Activated T-helper 2 cell treated with anti-CD3 and anti-CD28 coated beads, Interferon-gamma antibody, Interleukin-2, Interleukin-4, amounts not matched to agents 10 μg/mL and 5 μg/mL and 100 μg/mL, durations not matched to agents 14 hours and 24 hours and 36 hours (primary cell): Measurements from ENCODE around the gene SRA1. TPM values are rescaled to one million over a fixed set of nuclear protein-coding genes. Genes with fewer than 3 reads are reported as not detected.

Experiments used
- DNase-seq: peaks from one replicate; pipeline ENCODE4 v3.0.0; 2021; ENCODE audit warnings: low spot score
- H3K27ac Mint-ChIP-seq: one replicate; pipeline ENCODE4 v1.8.0; 2021; ENCODE audit warnings: mixed read lengths
- H3K27me3 Mint-ChIP-seq: one replicate; pipeline ENCODE4 v1.8.0; 2021; ENCODE audit warnings: low read depth, mixed read lengths
- H3K36me3 Mint-ChIP-seq: one replicate; pipeline ENCODE4 v1.8.0; 2021; ENCODE audit warnings: low read depth, mixed read lengths
- H3K4me1 Mint-ChIP-seq: one replicate; pipeline ENCODE4 v1.8.0; 2021; ENCODE audit warnings: low read depth, mixed read lengths
- H3K4me3 Mint-ChIP-seq: one replicate; pipeline ENCODE4 v1.8.0; 2021; ENCODE audit warnings: low read depth, mild to moderate bottlenecking, moderate library complexity, mixed read lengths
- H3K9me3 Mint-ChIP-seq: one replicate; pipeline ENCODE4 v1.8.0; 2021; ENCODE audit warnings: mixed read lengths
- intact Hi-C: fragments of 100-400 bp; cut with micrococcal nuclease; formaldehyde crosslinking; loops from one replicate; pipeline ENCODE4 v1.15.1; 2023
- total RNA-seq: library from RNA; stranded (reverse); gene quantifications from 2 replicates; pipeline ENCODE4 v1.2.3, GENCODE V29; 2022

SRA1 gene
- total RNA-seq, 1 donor from 2014 or later: 48.2 TPM

- no peaks in the 10 kb centered on the region for H3K9me3 Mint-ChIP-seq
- no peak overlapping the region for H3K27ac Mint-ChIP-seq
- peaks cover 62% of the 10 kb centered on the region for H3K36me3 Mint-ChIP-seq
- peaks cover 10% of the 10 kb centered on the region for H3K4me1 Mint-ChIP-seq
- H3K4me3 Mint-ChIP-seq: no peak overlapping the region
- DNase-seq: no peak
- intact Hi-C loops: no loop called here
- H3K27me3 Mint-ChIP-seq: no peaks in the 10 kb centered on the region
Observed at GRCh38 chr5:140544986-140545385, 12.3 kb downstream of the SRA1 start.

GRCh38 chr5:140542972-140543371 lies 14.3 kb downstream of the SRA1 start:
- H3K36me3 Mint-ChIP-seq: peaks cover 59% of the 10 kb centered on the region
- H3K9me3 Mint-ChIP-seq: no peaks in the 10 kb centered on the region
- no peak overlapping the region for H3K4me3 Mint-ChIP-seq
- no peak overlapping the region for H3K27ac Mint-ChIP-seq
- H3K4me1 Mint-ChIP-seq: peaks cover 1% of the 10 kb centered on the region
- no peaks in the 10 kb centered on the region for H3K27me3 Mint-ChIP-seq
- intact Hi-C loops: no loop called here
- no peak for DNase-seq

DNA sequence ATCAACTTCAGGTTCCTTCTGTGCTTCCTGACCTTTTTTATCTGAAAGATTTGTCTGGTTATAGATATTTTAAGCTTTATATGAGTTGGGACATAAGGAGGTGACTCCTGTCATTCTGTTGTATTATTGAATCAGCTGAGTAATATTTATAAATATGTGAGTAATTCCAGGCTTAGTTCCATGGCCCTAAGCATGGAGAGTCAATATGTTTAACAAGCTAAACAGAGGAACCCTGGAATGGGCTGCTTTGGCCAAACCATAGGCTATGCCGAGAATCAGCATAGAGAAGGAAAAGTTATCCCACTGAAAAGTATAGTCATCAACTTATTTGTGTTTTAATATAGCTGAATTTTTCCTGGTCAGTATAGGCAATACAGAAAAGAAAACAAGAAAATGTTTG lies 17.0 kb downstream of the SRA1 start:
- intact Hi-C loops: no loop called here
- Mint-ChIP-seq H3K27ac (no peak overlapping the region), H3K9me3 (no peaks in the 10 kb centered on the region), H3K4me3 (no peak overlapping the region), H3K27me3 (no peaks in the 10 kb centered on the region), H3K4me1 (no peaks in the 10 kb centered on the region), H3K36me3 (peaks cover 76% of the 10 kb centered on the region)
- DNase-seq: no peak

DNA sequence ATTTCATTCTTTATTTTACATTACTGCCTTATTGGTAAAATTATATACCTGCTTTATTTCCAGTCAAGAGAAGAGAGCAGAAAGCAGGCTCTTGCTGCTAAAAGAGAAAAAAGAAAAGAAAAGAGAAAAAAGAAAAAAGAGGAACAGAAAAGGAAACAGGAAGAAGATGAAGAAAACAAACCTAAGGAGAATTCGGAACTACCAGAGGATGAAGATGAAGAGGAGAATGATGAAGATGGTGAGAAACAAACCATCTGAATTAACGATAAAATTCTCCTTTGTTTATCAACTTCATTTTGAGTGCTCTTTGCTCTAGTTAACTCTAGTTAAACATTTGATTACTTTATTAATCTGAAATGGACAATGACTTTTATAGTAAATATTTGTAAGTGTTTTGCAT lies 33.3 kb downstream of the SRA1 start:
- Mint-ChIP-seq H3K27me3 (no peaks in the 10 kb centered on the region), H3K36me3 (peaks cover 55% of the 10 kb centered on the region), H3K27ac (peak overlapping the region; percentile 11), H3K9me3 (peaks cover 4% of the 10 kb centered on the region), H3K4me3 (no peak overlapping the region), H3K4me1 (no peaks in the 10 kb centered on the region)
- intact Hi-C loops: no loop called here
- no peak for DNase-seq

GRCh38 chr5:140513124-140513523 lies 44.1 kb downstream of the SRA1 start:
- Mint-ChIP-seq H3K9me3 (no peaks in the 10 kb centered on the region), H3K4me1 (no peaks in the 10 kb centered on the region), H3K4me3 (no peak overlapping the region), H3K27me3 (no peaks in the 10 kb centered on the region), H3K36me3 (peaks cover 64% of the 10 kb centered on the region), H3K27ac (no peak overlapping the region)
- intact Hi-C loops: no loop called here
- DNase-seq: no peak

- H3K27ac Mint-ChIP-seq: no peak overlapping the region
- no peak overlapping the region for H3K4me3 Mint-ChIP-seq
- H3K9me3 Mint-ChIP-seq: no peaks in the 10 kb centered on the region
- intact Hi-C loops: no loop called here
- H3K27me3 Mint-ChIP-seq: no peaks in the 10 kb centered on the region
- H3K4me1 Mint-ChIP-seq: no peaks in the 10 kb centered on the region
- no peak for DNase-seq
- H3K36me3 Mint-ChIP-seq: peaks cover 71% of the 10 kb centered on the region
Observed at GRCh38 chr5:140509898-140510297, 47.4 kb downstream of the SRA1 start.

DNA sequence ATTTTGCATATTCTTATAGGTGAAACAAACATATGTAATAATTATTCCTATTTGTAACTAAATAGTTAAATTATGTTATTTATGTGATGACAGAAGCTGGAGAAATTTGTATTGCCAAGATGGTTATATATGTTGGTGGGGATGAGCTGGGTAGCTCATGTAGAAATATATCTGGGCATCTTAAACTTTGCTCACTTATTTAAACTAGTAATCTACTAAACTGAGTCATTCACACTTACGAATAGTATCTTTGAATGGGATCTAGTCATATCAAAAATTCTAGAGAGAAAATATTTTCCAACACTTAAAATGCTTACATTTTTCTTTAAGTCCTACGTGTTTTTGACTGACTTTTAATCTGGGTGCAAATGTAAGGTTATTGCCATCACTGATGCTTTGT lies 54.4 kb downstream of the SRA1 start:
- intact Hi-C loops: no loop called here
- no peak overlapping the region for H3K4me3 Mint-ChIP-seq
- H3K36me3 Mint-ChIP-seq: peaks cover 33% of the 10 kb centered on the region
- H3K9me3 Mint-ChIP-seq: no peaks in the 10 kb centered on the region
- H3K4me1 Mint-ChIP-seq: peaks cover 1% of the 10 kb centered on the region
- H3K27ac Mint-ChIP-seq: no peak overlapping the region
- no peak for DNase-seq
- H3K27me3 Mint-ChIP-seq: no peaks in the 10 kb centered on the region

Other genes with a start within 250 kb of the SRA1 start
- gene HBEGF, start 210.9 kb downstream of the SRA1 start, total RNA-seq: 15.7 and 17.1 TPM in 2 replicates
- gene SLC4A9, start 197.3 kb downstream of the SRA1 start, total RNA-seq: 0.18 TPM in 1 of 2 replicates, not detected in the other
- gene ANKHD1, start 155.6 kb downstream of the SRA1 start, total RNA-seq: 119 and 120 TPM in 2 replicates
- 9.2 and 15.0 TPM in 2 replicates for gene EIF4EBP3, start 9.8 kb downstream of the SRA1 start, total RNA-seq
- 15.1 and 17.9 TPM in 2 replicates for gene APBB3, start 7.1 kb upstream of the SRA1 start, total RNA-seq
- 91.9 and 97.3 TPM in 2 replicates for gene SLC35A4, start 7.4 kb upstream of the SRA1 start, total RNA-seq
- 0.39 TPM in 2 replicates for gene CD14, start 75.7 kb upstream of the SRA1 start, total RNA-seq
- 40.2 and 40.7 TPM in 2 replicates for gene TMCO6, start 82.0 kb upstream of the SRA1 start, total RNA-seq
- gene NDUFA2, start 90.2 kb upstream of the SRA1 start, total RNA-seq: 63.0 and 65.6 TPM in 2 replicates
- 111 and 119 TPM in 2 replicates for gene IK, start 90.4 kb upstream of the SRA1 start, total RNA-seq
- 39.1 and 40.0 TPM in 2 replicates for gene WDR55, start 107.4 kb upstream of the SRA1 start, total RNA-seq
- gene DND1, start 116.1 kb upstream of the SRA1 start, total RNA-seq: 3.2 and 3.5 TPM in 2 replicates
- gene HARS1, start 133.9 kb upstream of the SRA1 start, total RNA-seq: 107 and 110 TPM in 2 replicates
- 28.0 and 30.1 TPM in 2 replicates for gene HARS2, start 134.0 kb upstream of the SRA1 start, total RNA-seq
- gene ZMAT2, start 143.0 kb upstream of the SRA1 start, total RNA-seq: 53.4 and 53.9 TPM in 2 replicates
- gene PCDHA1, start 228.7 kb upstream of the SRA1 start, total RNA-seq: 0.07 TPM in 1 of 2 replicates, not detected in the other
- gene PCDHA2, start 237.4 kb upstream of the SRA1 start, total RNA-seq: not detected in 2 replicates
- gene PCDHA3, start 243.6 kb upstream of the SRA1 start, total RNA-seq: not detected in 2 replicates
- gene PCDHA4, start 249.6 kb upstream of the SRA1 start, total RNA-seq: not detected in 2 replicates